Ectodermal cell (in vitro differentiated cells): ENCODE measurements around the gene LRRN2.

Experiments used
- H3K27ac ChIP-seq: 2 replicates; pipeline ENCODE4 v1.7.0; 2013; ENCODE audit warnings: mild to moderate bottlenecking, low read depth, low read length; ENCODE audit not compliant: insufficient read depth, poor library complexity, severe bottlenecking
- H3K27me3 ChIP-seq: 2 replicates; pipeline ENCODE4 v1.7.0; 2013; ENCODE audit warnings: mild to moderate bottlenecking, low read length; ENCODE audit not compliant: insufficient read depth, control insufficient read depth, poor library complexity, severe bottlenecking
- H3K36me3 ChIP-seq: one replicate; pipeline ENCODE4 v1.7.0; 2013; ENCODE audit warnings: low read length; ENCODE audit not compliant: control insufficient read depth, insufficient read depth
- H3K4me1 ChIP-seq: one replicate; pipeline ENCODE4 v1.7.0; 2013; ENCODE audit warnings: low read length; ENCODE audit not compliant: control insufficient read depth, insufficient read depth
- H3K4me3 ChIP-seq: 2 replicates; pipeline ENCODE4 v1.7.0; 2013; ENCODE audit warnings: low read depth, low read length, control low read depth; ENCODE audit not compliant: insufficient read depth
- H3K9me3 ChIP-seq: 2 replicates; pipeline ENCODE4 v1.7.0; 2013; ENCODE audit warnings: mild to moderate bottlenecking, low read length, moderate library complexity; ENCODE audit not compliant: control insufficient read depth
- WGBS, 2 experiments: methylation state at CpG; one replicate each; pipeline ENCODE4 v1.1.7; 2013; ENCODE audit warnings: missing lambda C conversion rate in 2 of 2; 5-methylcytosine and 5-hydroxymethylcytosine counted together

Gene LRRN2

DNA sequence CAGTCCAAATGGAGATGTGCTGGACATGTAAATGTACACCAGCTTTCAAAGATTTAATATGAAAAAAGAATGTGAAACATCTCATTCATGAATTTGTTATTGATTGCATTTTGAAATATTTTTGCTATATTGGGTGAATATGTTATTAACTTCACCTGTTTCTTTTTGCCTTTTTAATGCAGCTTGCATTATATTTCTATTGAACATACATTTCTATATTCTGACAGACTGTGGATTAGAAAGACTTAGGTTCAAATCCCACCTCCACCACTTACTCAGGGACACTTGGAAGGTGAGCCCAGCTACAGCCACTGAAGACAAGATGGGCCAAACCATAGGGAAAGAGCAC, 37.8 kb downstream of the LRRN2 start:
- Histone ChIP-seq H3K4me3 (no peak overlapping the region), H3K27me3 (peaks cover 7% of the 10 kb centered on the region), H3K9me3 (no peaks in the 10 kb centered on the region), H3K36me3 (no peaks in the 10 kb centered on the region), H3K4me1 (peaks cover 17% of the 10 kb centered on the region), H3K27ac (no peak overlapping the region)

GRCh38 chr1:204647114-204647804, 38.3 kb downstream of the LRRN2 start:
- Histone ChIP-seq H3K4me1 (peaks cover 12% of the 10 kb centered on the region), H3K36me3 (no peaks in the 10 kb centered on the region), H3K4me3 (no peak overlapping the region), H3K27me3 (peaks cover 4% of the 10 kb centered on the region), H3K9me3 (no peaks in the 10 kb centered on the region), H3K27ac (no peak overlapping the region)
- 28 to 30% methylated on average over 2 of the region's 2 CpGs for WGBS, 2 experiments

DNA sequence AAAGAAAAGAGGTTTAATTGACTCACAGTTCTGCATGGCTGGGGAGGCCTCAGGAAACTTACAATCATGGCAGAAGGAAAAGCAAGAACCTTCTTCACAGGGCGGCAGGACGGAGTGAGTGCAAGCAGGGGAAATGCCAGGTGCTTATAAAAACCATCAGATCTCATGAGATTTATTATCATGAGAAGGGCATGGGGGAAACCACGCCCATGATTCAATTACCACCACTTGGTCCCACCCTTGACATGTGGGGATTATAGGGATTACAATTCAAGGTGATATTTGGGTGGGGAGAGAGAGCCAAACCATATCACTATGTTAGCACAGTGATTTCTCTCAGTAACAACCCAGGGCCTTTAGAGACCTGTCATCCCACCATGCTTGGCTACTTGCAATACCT, 39.9 kb downstream of the LRRN2 start:
- H3K4me3 ChIP-seq: no peak overlapping the region
- 89 to 95% methylated on average over 2 to 3 of the region's 3 CpGs for WGBS, 2 experiments
- no peak overlapping the region for H3K27ac ChIP-seq
- no peaks in the 10 kb centered on the region for H3K36me3 ChIP-seq
- no peaks in the 10 kb centered on the region for H3K9me3 ChIP-seq
- H3K27me3 ChIP-seq: no peaks in the 10 kb centered on the region
- peaks cover 5% of the 10 kb centered on the region for H3K4me1 ChIP-seq

- no peak overlapping the region for H3K27ac ChIP-seq
- H3K9me3 ChIP-seq: no peaks in the 10 kb centered on the region
- no peaks in the 10 kb centered on the region for H3K36me3 ChIP-seq
- no peak overlapping the region for H3K4me3 ChIP-seq
- H3K27me3 ChIP-seq: no peaks in the 10 kb centered on the region
- peaks cover 3% of the 10 kb centered on the region for H3K4me1 ChIP-seq
- 90 to 93% methylated on average over 3 of the region's 3 CpGs for WGBS, 2 experiments
These were observed 40.3 kb downstream of the LRRN2 start for GRCh38 chr1:204645251-204645650.

DNA sequence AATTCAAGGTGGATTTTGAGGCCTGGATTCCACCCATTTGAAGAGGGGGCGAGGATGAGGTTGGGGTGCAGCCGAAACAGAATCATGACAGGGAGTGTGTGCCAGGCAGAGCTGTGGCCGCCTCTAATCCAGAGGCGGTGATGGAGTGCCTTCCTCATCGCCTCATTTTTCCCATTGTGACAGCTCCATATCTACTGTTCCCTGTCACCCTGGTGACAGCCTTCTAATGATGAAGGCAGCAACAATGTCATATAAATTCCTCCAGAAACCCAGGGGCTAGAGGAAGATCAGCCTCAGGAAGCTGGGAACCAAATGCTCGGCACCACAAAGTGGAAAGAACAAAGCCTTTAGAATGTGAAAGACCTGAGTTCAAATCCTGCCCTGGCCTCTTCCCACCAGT, 42.0 kb downstream of the LRRN2 start:
- no peaks in the 10 kb centered on the region for H3K27me3 ChIP-seq
- peaks cover 8% of the 10 kb centered on the region for H3K4me1 ChIP-seq
- no peak overlapping the region for H3K27ac ChIP-seq
- no peak overlapping the region for H3K4me3 ChIP-seq
- WGBS, 2 experiments: 93 to 97% methylated on average over 6 of the region's 6 CpGs
- no peaks in the 10 kb centered on the region for H3K36me3 ChIP-seq
- no peaks in the 10 kb centered on the region for H3K9me3 ChIP-seq

DNA sequence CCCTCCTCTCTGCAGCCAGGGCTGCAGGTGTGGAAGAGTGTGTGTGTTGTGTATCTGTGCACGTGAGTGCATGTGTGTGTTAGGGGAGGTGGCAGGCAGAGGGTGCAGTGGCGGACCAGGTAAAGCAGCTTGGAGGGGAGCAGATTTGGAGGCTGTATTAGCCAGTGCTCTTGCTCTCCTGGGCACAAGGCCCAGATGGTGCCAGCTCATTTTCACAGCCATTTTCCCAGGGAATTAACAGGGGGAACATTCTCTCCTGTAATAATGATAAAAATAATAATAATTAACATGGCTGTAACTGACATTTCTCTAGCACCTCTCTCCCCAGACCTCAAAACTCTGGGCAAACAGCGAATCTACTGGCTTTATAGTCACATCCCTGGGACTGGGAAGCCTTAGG, 43.6 kb downstream of the LRRN2 start:
- H3K27ac ChIP-seq: no peak overlapping the region
- H3K27me3 ChIP-seq: no peaks in the 10 kb centered on the region
- peaks cover 19% of the 10 kb centered on the region for H3K4me1 ChIP-seq
- no peaks in the 10 kb centered on the region for H3K36me3 ChIP-seq
- no peak overlapping the region for H3K4me3 ChIP-seq
- 92 to 94% methylated on average over 3 of the region's 3 CpGs for WGBS, 2 experiments
- H3K9me3 ChIP-seq: no peaks in the 10 kb centered on the region

DNA sequence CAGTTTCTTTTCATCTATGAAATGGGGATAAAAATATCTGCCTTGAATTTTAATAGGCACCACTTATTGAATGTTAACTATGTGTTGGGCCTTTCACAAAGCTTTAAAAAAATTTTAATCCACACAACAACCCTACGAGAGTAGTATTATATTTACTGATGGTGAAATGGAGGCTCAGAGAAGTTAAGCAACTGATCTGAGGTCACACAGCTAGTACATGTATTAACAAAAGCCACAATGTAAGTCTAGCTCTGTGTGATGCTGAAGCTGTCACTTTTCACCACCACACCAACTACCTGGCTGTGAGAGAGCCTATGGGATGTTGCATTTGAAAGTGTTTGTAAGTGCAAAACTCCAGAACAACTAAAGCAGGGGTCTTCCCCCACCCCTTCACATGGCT, 44.1 kb downstream of the LRRN2 start:
- no peaks in the 10 kb centered on the region for H3K36me3 ChIP-seq
- no peak overlapping the region for H3K4me3 ChIP-seq
- no CpG with 5 or more reads among the region's 1 CpG for WGBS, 2 experiments
- H3K27ac ChIP-seq: no peak overlapping the region
- H3K4me1 ChIP-seq: peaks cover 22% of the 10 kb centered on the region
- no peaks in the 10 kb centered on the region for H3K9me3 ChIP-seq
- H3K27me3 ChIP-seq: no peaks in the 10 kb centered on the region

DNA sequence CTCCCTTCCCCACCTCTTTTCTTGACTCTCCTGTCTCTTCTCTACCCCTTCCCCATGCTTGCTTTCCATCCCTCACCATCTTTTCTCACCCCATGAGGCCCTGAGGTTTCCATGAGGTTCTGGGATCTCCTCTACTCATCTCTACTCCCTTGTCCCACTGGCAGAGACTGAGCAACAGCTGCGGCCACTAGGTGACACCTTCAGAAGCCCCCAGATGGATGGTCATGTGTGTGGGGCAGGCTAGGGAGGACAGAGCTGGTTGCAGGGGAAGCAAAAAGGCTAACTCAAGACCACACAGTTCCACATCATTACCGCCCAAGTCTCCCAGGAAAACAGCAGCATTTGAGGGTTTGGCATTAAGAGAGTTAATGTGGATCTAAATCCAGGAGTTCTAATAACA, 45.0 kb downstream of the LRRN2 start:
- Histone ChIP-seq H3K4me1 (peaks cover 22% of the 10 kb centered on the region), H3K4me3 (no peak overlapping the region), H3K9me3 (no peaks in the 10 kb centered on the region), H3K36me3 (no peaks in the 10 kb centered on the region), H3K27ac (no peak overlapping the region), H3K27me3 (no peaks in the 10 kb centered on the region)
- 50 to 87% methylated on average over 1 to 2 of the region's 2 CpGs for WGBS, 2 experiments

DNA sequence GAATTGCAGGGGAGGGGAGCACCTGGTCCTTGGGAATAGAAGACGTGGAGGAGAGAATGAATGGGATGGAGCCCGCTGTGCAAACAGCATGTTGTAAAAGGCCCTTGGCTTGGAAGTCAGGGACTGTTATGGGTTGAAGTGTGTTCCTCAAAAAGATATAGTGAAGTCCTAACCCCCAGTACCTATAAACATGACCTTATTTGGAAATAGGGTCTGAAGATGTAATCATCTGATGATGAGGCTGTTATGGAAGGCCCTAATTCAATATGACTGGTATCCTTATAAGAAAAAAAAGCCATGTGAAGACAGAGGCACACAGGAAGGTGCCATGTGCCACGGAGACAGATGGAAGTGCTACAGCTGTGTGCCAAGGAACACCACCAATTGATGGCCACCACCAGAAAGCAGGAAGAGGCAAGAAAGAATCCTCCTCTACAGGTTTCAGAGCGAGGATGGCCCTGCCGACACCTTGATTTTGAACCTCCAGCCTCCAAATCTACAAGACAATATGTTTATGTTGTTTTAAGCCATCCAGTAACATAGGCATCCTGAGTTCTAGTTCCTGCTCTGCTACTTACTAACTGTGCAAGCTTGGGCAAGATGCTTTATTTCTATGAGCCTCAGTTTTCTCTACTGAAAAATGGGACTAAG, 51.2 kb downstream of the LRRN2 start:
- H3K4me1 ChIP-seq: peaks cover 30% of the 10 kb centered on the region
- no peaks in the 10 kb centered on the region for H3K9me3 ChIP-seq
- 84 to 86% methylated on average over 5 of the region's 5 CpGs for WGBS, 2 experiments
- no peak overlapping the region for H3K4me3 ChIP-seq
- no peak overlapping the region for H3K27ac ChIP-seq
- no peaks in the 10 kb centered on the region for H3K36me3 ChIP-seq
- H3K27me3 ChIP-seq: no peaks in the 10 kb centered on the region

GRCh38 chr1:204633665-204634064, 51.9 kb downstream of the LRRN2 start:
- whole genome bisulfite sequencing, 2 experiments: 93 to 94% methylated on average over 7 to 8 of the region's 8 CpGs
- H3K27ac ChIP-seq: no peak overlapping the region
- peaks cover 28% of the 10 kb centered on the region for H3K4me1 ChIP-seq

More at GRCh38 chr1:204633665-204634064, 51.9 kb downstream of the LRRN2 start:
- Histone ChIP-seq H3K36me3 (no peaks in the 10 kb centered on the region), H3K9me3 (no peaks in the 10 kb centered on the region), H3K27me3 (no peaks in the 10 kb centered on the region), H3K4me3 (no peak overlapping the region)
